OCI-LY1 (cell line): ENCODE measurements around the gene FIS1.

Source experiments
- H2AFZ ChIP-seq: fragments of 200-600 bp; sonication (generic), shearing (Covaris generic); 2 replicates; pipeline ENCODE4 v1.6.0; 2014; ENCODE audit warnings: antibody characterized with exemption, mild to moderate bottlenecking, low read length
- H3F3A ChIP-seq: fragments of 200-600 bp; sonication (generic), shearing (Covaris generic); 2 replicates; pipeline ENCODE4 v1.6.0; 2014; ENCODE audit warnings: mild to moderate bottlenecking, antibody characterized with exemption, low read length, moderate library complexity; ENCODE audit not compliant: insufficient read depth
- H3K27ac ChIP-seq: fragments of 200-600 bp; sonication (generic); 2 replicates; pipeline ENCODE4 v1.5.1; 2014; ENCODE audit warnings: low read length, mixed run types, mild to moderate bottlenecking, low read depth; ENCODE audit not compliant: poor library complexity, severe bottlenecking
- H3K27me3 ChIP-seq: fragments of 200-600 bp; sonication (generic); 2 replicates; pipeline ENCODE4 v1.6.0; 2014; ENCODE audit warnings: antibody characterized with exemption, mild to moderate bottlenecking, low read length, moderate library complexity; ENCODE audit not compliant: insufficient read depth
- H3K36me3 ChIP-seq: fragments of 200-600 bp; sonication (generic); 2 replicates; pipeline ENCODE4 v1.6.1; 2014; ENCODE audit warnings: mild to moderate bottlenecking, antibody characterized with exemption, low read length, moderate library complexity, mixed read lengths; ENCODE audit not compliant: insufficient read depth
- H3K4me1 ChIP-seq: fragments of 200-600 bp; sonication (generic); 2 replicates; pipeline ENCODE4 v1.5.1; 2014; ENCODE audit warnings: mild to moderate bottlenecking, low read length, moderate library complexity; ENCODE audit not compliant: insufficient read depth, severe bottlenecking
- H3K4me2 ChIP-seq: fragments of 200-600 bp; sonication (generic), shearing (Covaris generic); 2 replicates; pipeline ENCODE4 v1.6.1; 2014; ENCODE audit warnings: low read length
- H3K4me3 ChIP-seq: fragments of 200-600 bp; sonication (generic); 2 replicates; pipeline ENCODE4 v1.5.1; 2014; ENCODE audit warnings: low read length, low read depth, mild to moderate bottlenecking, mixed read lengths; ENCODE audit not compliant: poor library complexity, severe bottlenecking
- H3K79me2 ChIP-seq: fragments of 200-600 bp; shearing (Covaris generic); 2 replicates; pipeline ENCODE4 v1.6.1; 2016; ENCODE audit warnings: mixed run types, low read length, mixed read lengths; ENCODE audit not compliant: insufficient read depth
- H3K9ac ChIP-seq: fragments of 200-600 bp; sonication (generic), shearing (Covaris generic); 2 replicates; pipeline ENCODE4 v1.6.1; 2014; ENCODE audit warnings: mild to moderate bottlenecking, low read length, mixed read lengths
- H3K9me2 ChIP-seq: fragments of 200-600 bp; sonication (generic), shearing (Covaris generic); 2 replicates; pipeline ENCODE4 v1.6.1; 2014; ENCODE audit warnings: low read depth, mild to moderate bottlenecking, low read length, mixed read lengths
- H3K9me3 ChIP-seq: fragments of 200-600 bp; shearing (Covaris generic); 2 replicates; pipeline ENCODE4 v1.6.1; 2014; ENCODE audit warnings: low read length, mixed read lengths
- H4K20me1 ChIP-seq: fragments of 200-600 bp; sonication (generic), shearing (Covaris generic); 2 replicates; pipeline ENCODE4 v1.6.0; 2016; ENCODE audit warnings: mild to moderate bottlenecking, low read length; ENCODE audit not compliant: insufficient read depth
- EZH2 ChIP-seq: fragments of 200-600 bp; sonication (generic), shearing (Covaris generic); IDR thresholded peaks from 2 replicates; pipeline ENCODE4 v1.8.0; 2017; ENCODE audit warnings: borderline replicate concordance, mixed run types, mild to moderate bottlenecking, antibody characterized with exemption, low read length, moderate library complexity, mixed read lengths
- TF ChIP-seq, protein P1 (sequence below): fragments of 200-600 bp; sonication (generic), shearing (Covaris generic); IDR thresholded peaks from 2 replicates; pipeline ENCODE4 v1.5.1; 2017; ENCODE audit warnings: mild to moderate bottlenecking, antibody characterized with exemption, low read length, moderate library complexity, mixed read lengths

FIS1 gene

GRCh38 chr7:101251871-101252659 lies 7.2 kb upstream of the FIS1 start:
- H3K4me2 ChIP-seq, result peak overlapping the region; percentile 84
- H4K20me1 ChIP-seq, result no peaks in the 10 kb centered on the region
- no peaks in the 10 kb centered on the region for H3K27me3 ChIP-seq
- peak overlapping the region; percentile 48 for H3K27ac ChIP-seq
- TF ChIP-seq, protein P1, sequence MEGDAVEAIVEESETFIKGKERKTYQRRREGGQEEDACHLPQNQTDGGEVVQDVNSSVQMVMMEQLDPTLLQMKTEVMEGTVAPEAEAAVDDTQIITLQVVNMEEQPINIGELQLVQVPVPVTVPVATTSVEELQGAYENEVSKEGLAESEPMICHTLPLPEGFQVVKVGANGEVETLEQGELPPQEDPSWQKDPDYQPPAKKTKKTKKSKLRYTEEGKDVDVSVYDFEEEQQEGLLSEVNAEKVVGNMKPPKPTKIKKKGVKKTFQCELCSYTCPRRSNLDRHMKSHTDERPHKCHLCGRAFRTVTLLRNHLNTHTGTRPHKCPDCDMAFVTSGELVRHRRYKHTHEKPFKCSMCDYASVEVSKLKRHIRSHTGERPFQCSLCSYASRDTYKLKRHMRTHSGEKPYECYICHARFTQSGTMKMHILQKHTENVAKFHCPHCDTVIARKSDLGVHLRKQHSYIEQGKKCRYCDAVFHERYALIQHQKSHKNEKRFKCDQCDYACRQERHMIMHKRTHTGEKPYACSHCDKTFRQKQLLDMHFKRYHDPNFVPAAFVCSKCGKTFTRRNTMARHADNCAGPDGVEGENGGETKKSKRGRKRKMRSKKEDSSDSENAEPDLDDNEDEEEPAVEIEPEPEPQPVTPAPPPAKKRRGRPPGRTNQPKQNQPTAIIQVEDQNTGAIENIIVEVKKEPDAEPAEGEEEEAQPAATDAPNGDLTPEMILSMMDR, result no peak
- TF ChIP-seq EZH2, result no peak
- peaks cover 23% of the 10 kb centered on the region for H3K4me1 ChIP-seq
- H3F3A ChIP-seq, result no peaks in the 10 kb centered on the region
- H2AFZ ChIP-seq, result peak overlapping the region; percentile 77; the same call in 1 of the 2 replicates
- H3K9me2 ChIP-seq, result no peaks in the 10 kb centered on the region
- H3K79me2 ChIP-seq, result peaks cover 20% of the 10 kb centered on the region
- peaks cover 9% of the 10 kb centered on the region; the same call in 1 of the 2 replicates for H3K36me3 ChIP-seq
- H3K4me3 ChIP-seq, result peak overlapping the region; percentile 95
- H3K9ac ChIP-seq, result peak overlapping the region; percentile 92
- no peaks in the 10 kb centered on the region for H3K9me3 ChIP-seq

DNA sequence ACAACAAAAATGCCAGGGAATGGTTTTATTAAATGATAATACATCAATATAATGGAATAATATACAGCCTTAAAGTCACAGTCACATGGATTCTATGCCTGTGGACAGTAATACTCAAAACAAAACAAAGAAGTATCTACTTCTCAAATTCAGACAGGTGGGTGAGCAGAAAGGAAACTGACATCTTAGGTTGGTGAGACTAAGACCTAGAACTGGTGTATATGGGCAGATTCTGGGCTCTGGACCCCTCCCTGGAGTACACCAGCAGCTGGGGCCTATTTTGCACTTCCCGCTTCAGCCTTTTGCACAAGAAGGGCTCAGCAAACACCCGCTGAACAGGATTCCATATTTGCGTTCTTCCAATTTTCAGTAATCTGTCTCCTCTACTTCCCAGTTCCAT lies 5.4 kb upstream of the FIS1 start:
- Histone ChIP-seq H3K27ac (no peak overlapping the region), H3K4me1 (peaks cover 31% of the 10 kb centered on the region)

GRCh38 chr7:101248276-101248675 lies 3.4 kb upstream of the FIS1 start:
- H3K4me2 ChIP-seq, result no peak overlapping the region
- H3F3A ChIP-seq, result no peaks in the 10 kb centered on the region
- H3K27ac ChIP-seq, result no peak overlapping the region
- H3K4me1 ChIP-seq, result peaks cover 43% of the 10 kb centered on the region
- no peaks in the 10 kb centered on the region for H3K9me3 ChIP-seq
- no peak overlapping the region for H3K4me3 ChIP-seq
- H2AFZ ChIP-seq, result no peak overlapping the region
- peaks cover 27% of the 10 kb centered on the region for H3K79me2 ChIP-seq
- no peaks in the 10 kb centered on the region for H4K20me1 ChIP-seq
- no peak for TF ChIP-seq EZH2
- TF ChIP-seq, protein P1, result no peak
- H3K36me3 ChIP-seq, result peaks cover 23% of the 10 kb centered on the region
- no peak overlapping the region for H3K9ac ChIP-seq
- no peaks in the 10 kb centered on the region for H3K27me3 ChIP-seq
- H3K9me2 ChIP-seq, result no peaks in the 10 kb centered on the region

More for the DNA sequence above, 5.4 kb upstream of the FIS1 start:
- Histone ChIP-seq H4K20me1 (no peaks in the 10 kb centered on the region), H3K4me3 (peak overlapping the region; percentile 95), H3K9me3 (no peaks in the 10 kb centered on the region), H3K36me3 (peaks cover 17% of the 10 kb centered on the region), H3F3A (no peaks in the 10 kb centered on the region), H2AFZ (no peak overlapping the region), H3K4me2 (peak overlapping the region; percentile 84), H3K79me2 (peaks cover 20% of the 10 kb centered on the region), H3K27me3 (no peaks in the 10 kb centered on the region), H3K9me2 (no peaks in the 10 kb centered on the region), H3K9ac (peak overlapping the region; percentile 35; the same call in 1 of the 2 replicates)
- TF ChIP-seq, protein P1, result no peak
- TF ChIP-seq EZH2, result no peak
